PC-9 (cell line): Measurements from ENCODE around the gene COPB1. TPM values are rescaled to one million over a fixed set of nuclear protein-coding genes. Genes with fewer than 3 reads are reported as not detected.

ENCODE experiments used
- Bru-seq: library from RNA; stranded (reverse); fragments of 400-500 nt; gene quantifications from one replicate; lab custom pipeline; 2021; lab: Mats Ljungman, UMichigan
- BruChase-seq, 2 experiments: library from RNA; stranded (reverse); fragments of 400-500 nt; gene quantifications; one replicate each; lab custom pipeline; 2021; lab: Mats Ljungman, UMichigan
- BruUV-seq: library from RNA; stranded (reverse); fragments of 400-500 nt; replicated peaks from 2 replicates; lab custom pipeline; 2021; lab: Mats Ljungman, UMichigan
- CTCF ChIA-PET: fragments of 300-600 bp; sonication (Branson Sonifier 250); formaldehyde crosslinking; loops from one replicate; lab custom pipeline; 2022; ENCODE audit warnings: antibody characterized with exemption; lab: Charles Lee
- POLR2A ChIA-PET: fragments of 300-600 bp; sonication (Branson Sonifier 250); formaldehyde crosslinking; loops from one replicate; lab custom pipeline; 2022; ENCODE audit warnings: antibody characterized with exemption; ENCODE audit not compliant: unreplicated experiment; lab: Charles Lee
- DNase-seq, 2 experiments: peaks; one replicate each; pipeline versions ENCODE4 v3.0.0 to v3.0.0-alpha.2; 2015 to 2022; ENCODE audit warnings: mixed read lengths in 1 of 2
- H2AFZ ChIP-seq: fragments of 200-600 bp; sonication (generic); 2 replicates; pipeline ENCODE4 v1.8.1; 2017; ENCODE audit warnings: antibody characterized with exemption
- H3F3A ChIP-seq: fragments of 200-600 bp; sonication (generic); 2 replicates; pipeline ENCODE4 v1.8.1; 2017; ENCODE audit warnings: antibody characterized with exemption, mild to moderate bottlenecking, low read depth; ENCODE audit not compliant: insufficient read depth
- H3K27ac ChIP-seq: fragments of 200-600 bp; sonication (generic); 2 replicates; pipeline ENCODE4 v1.6.1; 2016; ENCODE audit warnings: mixed run types
- H3K27me3 ChIP-seq: fragments of 200-600 bp; sonication (generic); 2 replicates; pipeline ENCODE4 v1.6.1; 2016; ENCODE audit warnings: low read depth, mixed run types; ENCODE audit not compliant: insufficient read depth
- H3K36me3 ChIP-seq: fragments of 200-600 bp; sonication (generic); 2 replicates; pipeline ENCODE4 v1.6.1; 2016; ENCODE audit warnings: low read depth, mixed run types
- H3K4me1 ChIP-seq: fragments of 200-600 bp; sonication (generic); replicated peaks from 2 replicates; pipeline ENCODE4 v1.6.1; 2016; ENCODE audit warnings: mixed run types; ENCODE audit not compliant: insufficient read depth
- H3K4me2 ChIP-seq: fragments of 200-600 bp; sonication (generic); 2 replicates; pipeline ENCODE4 v1.6.1; 2017; ENCODE audit warnings: mixed run types
- H3K4me3 ChIP-seq: fragments of 200-600 bp; sonication (generic); 2 replicates; pipeline ENCODE4 v1.6.1; 2016; ENCODE audit warnings: mixed run types
- H3K79me2 ChIP-seq: fragments of 200-600 bp; sonication (generic); 2 replicates; pipeline ENCODE4 v1.6.1; 2017; ENCODE audit warnings: low read depth, mixed run types
- H3K9me2 ChIP-seq: fragments of 200-600 bp; sonication (generic); 2 replicates; pipeline ENCODE4 v1.8.1; 2017; ENCODE audit warnings: mild to moderate bottlenecking; ENCODE audit not compliant: insufficient read depth
- H3K9me3 ChIP-seq: fragments of 200-600 bp; sonication (generic); 2 replicates; pipeline ENCODE4 v1.8.1; 2016; ENCODE audit warnings: low read depth; ENCODE audit not compliant: insufficient read depth
- H4K20me1 ChIP-seq: fragments of 200-600 bp; sonication (generic); 2 replicates; pipeline ENCODE4 v1.8.1; 2017; ENCODE audit not compliant: insufficient read depth
- CTCF ChIP-seq: fragments of 200-600 bp; sonication (generic); conservative IDR thresholded peaks from 2 replicates; pipeline ENCODE4 v1.6.1; 2017; ENCODE audit warnings: mixed run types, antibody characterized with exemption, mild to moderate bottlenecking, moderate library complexity
- EZH2 ChIP-seq: fragments of 200-600 bp; sonication (generic); IDR thresholded peaks from 2 replicates; pipeline ENCODE4 v1.8.0; 2017; ENCODE audit warnings: antibody characterized with exemption, low read depth
- intact Hi-C: fragments of 100-400 bp; cut with micrococcal nuclease; formaldehyde crosslinking; loops from one replicate; pipeline ENCODE4 v1.10.0; 2022; ENCODE audit not compliant: unreplicated experiment
- long read RNA-seq: library from polyadenylated mRNA; stranded (forward); transcript quantifications from one replicate; pipeline ENCODE4 v2.0.0, GENCODE V29; 2022
- total RNA-seq: library from RNA; stranded (reverse); gene quantifications from 2 replicates; pipeline ENCODE4 v1.2.3, GENCODE V29; 2021

The COPB1 gene, protein sequence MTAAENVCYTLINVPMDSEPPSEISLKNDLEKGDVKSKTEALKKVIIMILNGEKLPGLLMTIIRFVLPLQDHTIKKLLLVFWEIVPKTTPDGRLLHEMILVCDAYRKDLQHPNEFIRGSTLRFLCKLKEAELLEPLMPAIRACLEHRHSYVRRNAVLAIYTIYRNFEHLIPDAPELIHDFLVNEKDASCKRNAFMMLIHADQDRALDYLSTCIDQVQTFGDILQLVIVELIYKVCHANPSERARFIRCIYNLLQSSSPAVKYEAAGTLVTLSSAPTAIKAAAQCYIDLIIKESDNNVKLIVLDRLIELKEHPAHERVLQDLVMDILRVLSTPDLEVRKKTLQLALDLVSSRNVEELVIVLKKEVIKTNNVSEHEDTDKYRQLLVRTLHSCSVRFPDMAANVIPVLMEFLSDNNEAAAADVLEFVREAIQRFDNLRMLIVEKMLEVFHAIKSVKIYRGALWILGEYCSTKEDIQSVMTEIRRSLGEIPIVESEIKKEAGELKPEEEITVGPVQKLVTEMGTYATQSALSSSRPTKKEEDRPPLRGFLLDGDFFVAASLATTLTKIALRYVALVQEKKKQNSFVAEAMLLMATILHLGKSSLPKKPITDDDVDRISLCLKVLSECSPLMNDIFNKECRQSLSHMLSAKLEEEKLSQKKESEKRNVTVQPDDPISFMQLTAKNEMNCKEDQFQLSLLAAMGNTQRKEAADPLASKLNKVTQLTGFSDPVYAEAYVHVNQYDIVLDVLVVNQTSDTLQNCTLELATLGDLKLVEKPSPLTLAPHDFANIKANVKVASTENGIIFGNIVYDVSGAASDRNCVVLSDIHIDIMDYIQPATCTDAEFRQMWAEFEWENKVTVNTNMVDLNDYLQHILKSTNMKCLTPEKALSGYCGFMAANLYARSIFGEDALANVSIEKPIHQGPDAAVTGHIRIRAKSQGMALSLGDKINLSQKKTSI
- total RNA-seq: 82.4 and 82.8 TPM in 2 replicates
- Bru-seq, nascent RNA: percentile 83 among the genes with signal in this experiment
- percentile 85 among the genes with signal in this experiment for BruChase-seq, experiment 1, labeled RNA remaining after a 2-hour chase
- BruChase-seq, experiment 2, labeled RNA remaining after a 6-hour chase: percentile 92 among the genes with signal in this experiment
- long read RNA-seq, partial matches to known transcripts: 14 of 141 reads
- long read RNA-seq, other reads (novel, unspliced or antisense): 127 of 141 reads

- Histone ChIP-seq H4K20me1 (peaks cover 3% of the 10 kb centered on the region; the same call in 1 of the 2 replicates), H2AFZ (peak within 1 kb of the TSS; percentile 88), H3K4me2 (peak within 1 kb of the TSS; percentile 100), H3K4me3 (peak within 1 kb of the TSS; percentile 69), H3K27me3 (no peaks in the 10 kb centered on the region), H3K36me3 (0 out of 2 replicates have a peak, but pooled peaks cover 1% of the 10 kb centered on the region), H3K4me1 (peaks cover 11% of the 10 kb centered on the region; the same call in 1 of the 2 replicates), H3K79me2 (peaks cover 37% of the 10 kb centered on the region), H3F3A (peaks cover 14% of the 10 kb centered on the region; the same call in 1 of the 2 replicates), H3K9me3 (no peaks in the 10 kb centered on the region), H3K27ac (peak within 1 kb of the TSS; percentile 58), H3K9me2 (no peaks in the 10 kb centered on the region)
- ChIA-PET CTCF (interaction anchor here (0.7 kb wide), 1 partner anchor 617 kb away, joined by 3 read pairs; no protein-coding TSS in a partner anchor), POLR2A (interaction anchor here (0.5 to 0.9 kb wide), 3 partner anchors 12 to 230 kb away, joined by 3 to 6 read pairs (median 3); no protein-coding TSS in a partner anchor)
- DNase-seq: peak; percentile 60 to 79
- TF ChIP-seq CTCF: no peak
- TF ChIP-seq EZH2: no peak
- BruUV-seq: no TSS peak
- intact Hi-C loops: loop anchor here (2.0 kb wide), 1 partner anchor 21 kb away; the partner anchor contains the start of gene PSMA1
These were observed at the start of gene COPB1 for GRCh38 chr11:14499560-14500180. COPB1 (minus strand) TSS chr11:14499811; CDS start chr11:14498928, 883 bp downstream.

DNA sequence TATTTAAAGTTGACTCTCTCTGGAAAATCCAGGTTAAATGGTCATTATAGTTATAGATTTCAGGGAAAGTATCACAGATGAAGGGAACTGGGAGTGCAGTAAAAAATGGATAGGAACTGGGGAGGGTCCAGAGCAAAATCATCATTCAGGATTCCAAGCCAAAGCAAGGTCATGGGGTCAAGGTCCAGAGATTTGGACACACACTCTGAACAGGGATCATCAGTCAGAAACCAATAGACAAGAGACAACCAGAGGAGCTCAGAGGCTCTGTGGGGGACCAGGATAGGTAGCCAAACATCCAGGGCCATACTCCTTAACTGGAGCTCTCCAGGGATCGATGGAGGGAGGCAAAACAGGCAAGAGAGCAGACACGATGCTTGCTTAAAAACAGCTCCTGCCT is 47.8 kb upstream of the COPB1 start:
- Histone ChIP-seq H3K36me3 (no peaks in the 10 kb centered on the region), H3K4me1 (no peaks in the 10 kb centered on the region), H3K9me2 (no peaks in the 10 kb centered on the region), H3K4me3 (no peak overlapping the region), H3K4me2 (no peak overlapping the region), H3K27ac (no peak overlapping the region), H2AFZ (no peak overlapping the region), H3F3A (no peaks in the 10 kb centered on the region), H3K9me3 (no peaks in the 10 kb centered on the region), H4K20me1 (no peaks in the 10 kb centered on the region), H3K27me3 (no peaks in the 10 kb centered on the region), H3K79me2 (no peaks in the 10 kb centered on the region)
- no TSS peak for BruUV-seq
- DNase-seq: no peak
- no peak for TF ChIP-seq EZH2
- TF ChIP-seq CTCF: no peak
- ChIA-PET POLR2A (no interaction called here), CTCF (no interaction called here)
- intact Hi-C loops: no loop called here
